Activated CD8-positive, alpha-beta T cell treated with anti-CD3 and anti-CD28 coated beads for 36 hours (primary cell): ENCODE measurements around the gene PCDH17. TPM values are rescaled to one million over a fixed set of nuclear protein-coding genes. Genes with fewer than 3 reads are reported as not detected.

Source experiments
- ATAC-seq: fragments of 200-7000 bp; cut with Tn5 transposase; one replicate; pipeline ENCODE4 v1.10.0; 2021; ENCODE audit warnings: mild to moderate bottlenecking, moderate library complexity
- CTCF ChIA-PET: fragments of 350-600 bp; sonication (Branson Sonifier 250); formaldehyde crosslinking; loops from one replicate; lab custom pipeline; 2021; ENCODE audit warnings: antibody characterized with exemption; lab: Charles Lee
- POLR2A ChIA-PET: fragments of 350-600 bp; sonication (Branson Sonifier 250); formaldehyde crosslinking; loops from one replicate; lab custom pipeline; 2021; ENCODE audit warnings: antibody characterized with exemption; lab: Charles Lee
- DNase-seq: peaks from one replicate; pipeline ENCODE4 v3.0.0-alpha.2; 2020
- H3K27ac Mint-ChIP-seq: one replicate; pipeline ENCODE4 v1.8.0; 2021; ENCODE audit warnings: mild to moderate bottlenecking, mixed read lengths
- H3K27me3 Mint-ChIP-seq: one replicate; pipeline ENCODE4 v1.8.0; 2021; ENCODE audit warnings: mixed read lengths
- H3K36me3 Mint-ChIP-seq: one replicate; pipeline ENCODE4 v1.8.0; 2021; ENCODE audit warnings: low read depth, mixed read lengths
- H3K4me1 Mint-ChIP-seq: one replicate; pipeline ENCODE4 v1.8.0; 2021; ENCODE audit warnings: low read depth, mixed read lengths
- H3K4me3 Mint-ChIP-seq: one replicate; pipeline ENCODE4 v1.8.0; 2021; ENCODE audit warnings: mild to moderate bottlenecking, moderate library complexity, mixed read lengths
- H3K9me3 Mint-ChIP-seq: one replicate; pipeline ENCODE4 v1.8.0; 2021; ENCODE audit warnings: mixed read lengths
- CTCF ChIP-seq: fragments of 200-600 bp; IDR thresholded peaks from one replicate; pipeline ENCODE4 v1.8.0; 2022; ENCODE audit warnings: antibody characterized with exemption, mild to moderate bottlenecking
- intact Hi-C: fragments of 100-400 bp; cut with micrococcal nuclease; formaldehyde crosslinking; loops from one replicate; pipeline ENCODE4 v1.10.0; 2022
- total RNA-seq, 2 experiments: library from RNA; stranded (reverse); gene quantifications; one replicate each; pipeline ENCODE4 v1.2.3, GENCODE V29; 2021

The PCDH17 gene
- total RNA-seq = not detected

DNA sequence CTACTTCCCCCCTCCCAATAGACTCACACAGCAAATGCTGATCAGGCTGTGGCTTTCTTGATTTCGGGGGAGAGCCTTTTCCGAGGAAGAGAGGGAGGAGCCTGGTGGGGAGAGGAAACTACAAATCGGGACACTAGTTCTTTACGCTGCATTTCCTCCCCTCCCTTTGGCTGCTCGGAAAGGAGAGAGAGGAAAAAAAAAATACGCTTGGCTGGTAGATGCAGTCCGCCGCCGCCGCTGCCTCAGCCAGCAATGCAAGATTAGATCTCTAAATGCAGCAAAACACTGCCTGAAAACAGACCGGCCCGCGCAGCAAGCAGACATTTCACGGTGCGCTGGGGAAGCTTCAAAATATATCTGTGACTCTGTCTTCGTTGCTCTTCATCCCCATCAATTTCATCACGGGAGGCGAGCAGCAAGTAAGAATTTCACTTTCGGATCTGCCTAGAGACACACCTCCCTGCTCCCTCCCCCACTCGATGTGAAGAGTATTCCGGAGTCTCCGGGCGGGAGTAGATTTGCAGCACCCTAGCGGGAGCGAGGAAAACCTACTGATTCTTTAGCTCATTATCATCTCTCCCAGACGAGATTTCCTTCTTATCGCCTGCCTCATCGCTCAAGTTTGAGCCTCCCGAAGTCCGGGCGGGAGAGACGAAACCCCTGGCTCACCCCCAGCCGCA, at the start of gene PCDH17:
PCDH17 (plus strand) TSS at position 149 of the 680 bp plus-strand sequence. CDS start 803 bp downstream, outside the sequence.
- POLR2A ChIA-PET = no interaction called here
- Mint-ChIP-seq H3K27ac (no peak within 1 kb of the TSS), H3K27me3 (peaks cover 66% of the 10 kb centered on the region), H3K4me3 (peak within 1 kb of the TSS; percentile 46), H3K36me3 (peaks cover 5% of the 10 kb centered on the region), H3K9me3 (peaks cover 11% of the 10 kb centered on the region), H3K4me1 (peaks cover 36% of the 10 kb centered on the region)
- ATAC-seq = peak; percentile 21
- TF ChIP-seq CTCF = no peak
- peak; percentile 2 for DNase-seq
- intact Hi-C loops = loop anchor here (10.0 kb wide), 1 partner anchor 973 kb away; no protein-coding TSS in a partner anchor
- CTCF ChIA-PET = no interaction called here

- intact Hi-C loops = no loop called here
- Mint-ChIP-seq H3K4me1 (no peaks in the 10 kb centered on the region), H3K9me3 (peaks cover 14% of the 10 kb centered on the region), H3K4me3 (no peak overlapping the region), H3K27ac (no peak overlapping the region), H3K36me3 (no peaks in the 10 kb centered on the region), H3K27me3 (no peaks in the 10 kb centered on the region)
- ChIA-PET POLR2A (no interaction called here), CTCF (no interaction called here)
- no peak for TF ChIP-seq CTCF
- DNase-seq (no peak), ATAC-seq (no peak)
Observed at GRCh38 chr13:57582032-57582431, 49.5 kb upstream of the PCDH17 start.

DNA sequence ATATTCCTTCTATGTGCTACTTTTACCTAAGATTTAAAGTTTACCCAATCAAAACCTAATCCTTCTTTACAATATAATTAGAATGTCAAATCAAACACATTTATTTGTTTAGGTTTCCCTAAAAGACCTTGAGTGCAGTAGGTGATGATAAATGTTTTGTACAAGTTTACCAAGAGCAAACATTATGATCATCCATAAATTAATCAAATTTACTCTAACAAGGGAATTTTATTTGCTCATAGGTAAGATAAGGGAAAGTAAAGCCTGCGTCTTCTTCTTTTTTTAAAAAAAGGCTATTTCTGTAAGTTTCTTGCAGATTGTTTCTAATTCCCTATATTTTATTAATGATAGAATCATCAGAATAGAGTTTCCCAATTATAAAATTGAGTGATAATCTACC, 48.0 kb upstream of the PCDH17 start:
- Mint-ChIP-seq H3K27me3 (no peaks in the 10 kb centered on the region), H3K27ac (no peak overlapping the region), H3K9me3 (peaks cover 10% of the 10 kb centered on the region), H3K4me1 (no peaks in the 10 kb centered on the region), H3K4me3 (no peak overlapping the region), H3K36me3 (no peaks in the 10 kb centered on the region)
- POLR2A ChIA-PET = no interaction called here
- TF ChIP-seq CTCF = no peak
- CTCF ChIA-PET = no interaction called here
- no peak for DNase-seq
- intact Hi-C loops = no loop called here
- no peak for ATAC-seq

GRCh38 chr13:57588639-57589038, 42.9 kb upstream of the PCDH17 start:
- Mint-ChIP-seq H3K4me3 (no peak overlapping the region), H3K36me3 (no peaks in the 10 kb centered on the region), H3K27me3 (no peaks in the 10 kb centered on the region), H3K27ac (no peak overlapping the region), H3K9me3 (peaks cover 6% of the 10 kb centered on the region), H3K4me1 (no peaks in the 10 kb centered on the region)
- POLR2A ChIA-PET = no interaction called here
- ATAC-seq = no peak
- intact Hi-C loops = no loop called here
- no peak for DNase-seq
- TF ChIP-seq CTCF = no peak
- CTCF ChIA-PET = no interaction called here

DNA sequence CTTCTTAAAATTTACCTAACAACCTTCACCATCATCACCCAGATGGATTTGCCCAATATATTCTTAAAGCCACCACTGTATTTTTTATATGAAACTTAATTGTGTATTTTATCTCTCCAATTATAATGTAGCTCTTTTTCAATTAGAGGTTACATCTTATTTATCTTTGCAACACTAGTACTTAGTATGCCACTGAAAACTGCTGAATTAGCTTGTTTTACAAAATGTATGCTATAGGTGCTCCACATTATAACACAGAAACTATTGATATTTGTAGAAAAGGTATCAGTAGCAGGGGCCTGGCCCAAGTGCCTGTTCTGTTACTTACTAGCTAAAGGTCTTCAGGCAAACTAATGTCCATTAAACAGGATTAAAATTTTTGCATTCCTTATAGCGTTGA, 35.8 kb upstream of the PCDH17 start:
- no peaks in the 10 kb centered on the region for H3K4me1 Mint-ChIP-seq
- peaks cover 7% of the 10 kb centered on the region for H3K9me3 Mint-ChIP-seq
- intact Hi-C loops = no loop called here

More for the DNA sequence above, 35.8 kb upstream of the PCDH17 start:
- POLR2A ChIA-PET = no interaction called here
- ATAC-seq = no peak
- Mint-ChIP-seq H3K27me3 (no peaks in the 10 kb centered on the region), H3K36me3 (no peaks in the 10 kb centered on the region), H3K27ac (no peak overlapping the region), H3K4me3 (no peak overlapping the region)
- DNase-seq = no peak
- no peak for TF ChIP-seq CTCF
- CTCF ChIA-PET = no interaction called here
